GM23248 (cell line): Measurements from ENCODE around the gene FBP1.

Source experiments
- EZH2 ChIP-seq: fragments of 200-600 bp; sonication (generic); IDR thresholded peaks from 2 replicates; pipeline ENCODE4 v1.6.1; 2018; ENCODE audit warnings: antibody characterized with exemption, mild to moderate bottlenecking; ENCODE audit not compliant: insufficient read depth, poor library complexity, severe bottlenecking
- EZH2phosphoT487 ChIP-seq: fragments of 200-600 bp; sonication (generic); IDR thresholded peaks from 2 replicates; pipeline ENCODE4 v1.6.1; 2018; ENCODE audit warnings: antibody characterized with exemption, moderate library complexity, mild to moderate bottlenecking, low read depth; ENCODE audit not compliant: insufficient read depth

- no peak for TF ChIP-seq EZH2
- no peak for TF ChIP-seq EZH2phosphoT487
Observed at GRCh38 chr9:94603259-94604160, 35.8 kb downstream of the FBP1 start.
